Endothelial cell of umbilical vein (primary cell): ENCODE data around the gene LBR. TPM values are rescaled to one million over a fixed set of nuclear protein-coding genes. Genes with fewer than 3 reads are reported as not detected.
A peak's percentile ranks its signal among the peaks of the same experiment; 100 is the strongest.

Experiments
- BruUV-seq: library from RNA; stranded (reverse); fragments of 400-500 nt; replicated peaks from 2 replicates; lab custom pipeline; 2021; lab: Mats Ljungman, UMichigan
- CTCF ChIA-PET: fragments of 300-600, 350-600 bp; sonication (Branson Sonifier 250); formaldehyde crosslinking; loops from one replicate; lab custom pipeline; 2021; ENCODE audit warnings: antibody characterized with exemption, inconsistent platforms; lab: Charles Lee
- POLR2A ChIA-PET: fragments of 300-600, 350-600 bp; sonication (Branson Sonifier 250); formaldehyde crosslinking; loops from one replicate; lab custom pipeline; 2021; ENCODE audit warnings: antibody characterized with exemption, inconsistent platforms; lab: Charles Lee
- DNase-seq: peaks from one replicate; pipeline ENCODE4 v3.0.0-alpha.2; 2011; ENCODE audit warnings: low read depth, low spot score
- FAIRE-seq: peaks from 2 replicates; lab custom pipeline; 2011; peaks lifted over from hg19 to GRCh38; lab: Jason Lieb, UNC
- H2AFZ ChIP-seq: 2 replicates; pipeline ENCODE4 v1.6.0; 2012; ENCODE audit warnings: low read depth, low read length, control low read depth, inconsistent platforms
- H3K27ac ChIP-seq: 2 replicates; pipeline ENCODE4 v1.5.1; 2011; ENCODE audit warnings: low read depth, mild to moderate bottlenecking, control low read depth, low read length, moderate library complexity; ENCODE audit not compliant: insufficient read depth
- H3K27me3 ChIP-seq, 2 experiments: 2 replicates each; pipeline versions ENCODE4 v1.6.0 to v1.6.1; 2011; ENCODE audit warnings: low read length in 2 of 2, mixed read lengths in 1 of 2; ENCODE audit not compliant: control insufficient read depth in 2 of 2, insufficient read depth in 2 of 2
- H3K36me3 ChIP-seq, 2 experiments: 2 replicates in 1 of 2; 3 replicates in 1 of 2; pipeline ENCODE4 v1.5.1; 2011; ENCODE audit warnings: low read length in 2 of 2, mild to moderate bottlenecking in 1 of 2, moderate library complexity in 1 of 2; ENCODE audit not compliant: control insufficient read depth in 2 of 2, insufficient read depth in 2 of 2; ENCODE audit errors: extremely low read depth in 1 of 2
- H3K4me1 ChIP-seq: 3 replicates; pipeline ENCODE4 v1.5.1; 2011; ENCODE audit warnings: mild to moderate bottlenecking, low read length; ENCODE audit not compliant: control insufficient read depth, insufficient read depth; ENCODE audit errors: extremely low read depth
- H3K4me2 ChIP-seq: 2 replicates; pipeline ENCODE4 v1.6.1; 2011; ENCODE audit warnings: low read length, control low read depth, mixed read lengths; ENCODE audit not compliant: insufficient read depth
- H3K4me3 ChIP-seq, 3 experiments: fragments of 200-600 bp in 1 of 3; sonication (generic), shearing (Covaris generic) in 1 of 3; replicated peaks in 1 of 3; 2 replicates each; pipeline ENCODE4 v1.5.1; 2011 to 2016; ENCODE audit warnings: control low read depth in 3 of 3, low read length in 3 of 3, mild to moderate bottlenecking in 2 of 3, inconsistent platforms in 1 of 3, low read depth in 1 of 3, moderate library complexity in 1 of 3; ENCODE audit not compliant: insufficient read depth in 1 of 3
- H3K79me2 ChIP-seq: 2 replicates; pipeline ENCODE4 v1.6.0; 2012; ENCODE audit warnings: low read length, inconsistent platforms; ENCODE audit not compliant: control insufficient read depth, insufficient read depth
- H3K9ac ChIP-seq: replicated peaks from 2 replicates; pipeline ENCODE3; 2011; ENCODE audit warnings: low read length, control low read depth; ENCODE audit not compliant: insufficient read depth; ENCODE audit errors: extremely low read depth
- H3K9me1 ChIP-seq: replicated peaks from 3 replicates; pipeline ENCODE4 v1.6.0; 2011; ENCODE audit warnings: mild to moderate bottlenecking, low read length; ENCODE audit not compliant: control insufficient read depth, insufficient read depth; ENCODE audit errors: extremely low read depth
- H3K9me3 ChIP-seq: replicated peaks from 2 replicates; pipeline ENCODE4 v1.5.1; 2012; ENCODE audit warnings: low read length, inconsistent platforms; ENCODE audit not compliant: control insufficient read depth, insufficient read depth
- H4K20me1 ChIP-seq: replicated peaks from 2 replicates; pipeline ENCODE3; 2011; ENCODE audit warnings: mild to moderate bottlenecking, low read length; ENCODE audit not compliant: control insufficient read depth, insufficient read depth; ENCODE audit errors: extremely low read depth
- EZH2 ChIP-seq: IDR thresholded peaks from 2 replicates; pipeline ENCODE4 v1.6.1; 2012; ENCODE audit warnings: borderline replicate concordance, low read depth, mild to moderate bottlenecking, moderate library complexity, low read length, inconsistent platforms; ENCODE audit not compliant: severe bottlenecking
- FOS ChIP-seq: IDR thresholded peaks from 2 replicates; pipeline ENCODE4 v1.6.1; 2011; ENCODE audit warnings: mild to moderate bottlenecking, low read length, moderate library complexity, borderline replicate concordance; ENCODE audit not compliant: insufficient read depth
- GATA2 ChIP-seq: IDR thresholded peaks from 2 replicates; pipeline ENCODE4 v1.7.0; 2011; ENCODE audit warnings: low read depth, mild to moderate bottlenecking, moderate library complexity, mixed read lengths, low read length; ENCODE audit not compliant: insufficient read length, insufficient read depth
- MYC ChIP-seq: IDR thresholded peaks from one replicate; pipeline ENCODE4 v1.6.1; 2011; ENCODE audit warnings: mild to moderate bottlenecking, low read depth, low read length
- POLR2AphosphoS5 ChIP-seq: IDR thresholded peaks from 2 replicates; pipeline ENCODE4 v1.6.1; 2012; ENCODE audit warnings: low read depth, mild to moderate bottlenecking, control low read depth, low read length, moderate library complexity; ENCODE audit not compliant: insufficient read depth
- dilution Hi-C: fragments of 300-500 bp; cut with MboI; formaldehyde crosslinking; loops from one replicate; pipeline ENCODE4 v1.15.0; 2019; ENCODE audit warnings: low sequenced_read_pairs; ENCODE audit not compliant: extremely low pct_ligation_motif_present
- intact Hi-C: fragments of 100-400 bp; cut with micrococcal nuclease; formaldehyde crosslinking; loops from one replicate; pipeline ENCODE4 v1.10.0; 2022
- polyA plus RNA-seq, 4 experiments: library from polyadenylated mRNA; depleted of rRNA in 3 of 4; stranded (reverse) in 3 of 4; unstranded in 1 of 4; fragments of >200 nt; gene quantifications; 2 replicates each; pipeline versions ENCODE4 v1.2.1 to v1.2.3, GENCODE V29; 2011 to 2012; ENCODE audit warnings: missing spikeins in 1 of 4
- total RNA-seq: library from RNA; stranded (reverse); gene quantifications from 2 replicates; pipeline ENCODE4 v1.2.3, GENCODE V29; 2021
- TF ChIP-seq, protein P1 (sequence below): IDR thresholded peaks from 2 replicates; pipeline ENCODE4 v1.6.1; 2011; ENCODE audit not compliant: insufficient read depth, insufficient read length
- TF ChIP-seq, protein P2 (sequence below), 2 donors: IDR thresholded peaks; 1 replicate in 1 of 2; 2 replicates in 1 of 2; pipeline ENCODE4 v1.5.1; 2011; ENCODE audit warnings: low read length in 2 of 2, mild to moderate bottlenecking in 2 of 2, moderate library complexity in 2 of 2, control low read depth in 1 of 2, inconsistent platforms in 1 of 2, low read depth in 1 of 2; ENCODE audit not compliant: insufficient read depth in 1 of 2; ENCODE audit errors: extremely low read depth in 1 of 2

The LBR gene
- total and polyA plus RNA-seq, 2 donors (not counting 3 experiments of a cell fraction or from before 2014, with no cell fraction given): 53.9 to 119 TPM

DNA sequence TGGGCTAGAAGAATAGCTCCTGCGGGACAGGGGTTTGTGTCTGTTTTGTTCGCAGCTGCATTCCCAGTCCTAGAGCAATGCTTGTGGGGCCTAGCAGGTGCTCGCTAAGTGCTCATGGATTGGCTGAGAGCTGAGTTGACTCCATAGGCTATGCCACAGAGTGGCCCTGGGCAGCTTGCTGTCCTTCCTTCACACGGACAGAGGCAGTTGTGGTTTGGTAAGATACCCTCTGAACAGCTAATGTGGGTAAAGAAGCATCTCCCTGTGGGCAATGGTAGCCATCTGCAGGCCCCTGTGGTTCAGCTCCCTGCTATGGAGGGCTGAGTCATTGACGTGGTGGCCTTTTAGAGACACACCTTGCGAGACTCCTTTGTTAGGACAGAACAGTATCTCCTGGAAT, 23.5 kb upstream of the LBR start:
- POLR2A ChIA-PET: no interaction called here
- Histone ChIP-seq H3K4me2 (no peak overlapping the region), H3K36me3 (no peaks in the 10 kb centered on the region), H3K9ac (no peak overlapping the region), H2AFZ (no peak overlapping the region), H3K9me3 (no peaks in the 10 kb centered on the region), H3K27ac (no peak overlapping the region), H3K9me1 (no peaks in the 10 kb centered on the region), H3K27me3 (peaks cover 2% of the 10 kb centered on the region in 2 experiments), H3K4me1 (peaks cover 12% of the 10 kb centered on the region), H3K79me2 (no peaks in the 10 kb centered on the region), H4K20me1 (no peaks in the 10 kb centered on the region), H3K4me3 (no peak overlapping the region)
- DNase-seq: no peak
- no TSS peak for BruUV-seq
- CTCF ChIA-PET: interaction anchor here (0.5 to 3.0 kb wide), 2 partner anchors 11 to 952 kb away, joined by 3 to 12 read pairs; no protein-coding TSS in a partner anchor
- intact Hi-C loops: no loop called here
- TF ChIP-seq, protein P1, sequence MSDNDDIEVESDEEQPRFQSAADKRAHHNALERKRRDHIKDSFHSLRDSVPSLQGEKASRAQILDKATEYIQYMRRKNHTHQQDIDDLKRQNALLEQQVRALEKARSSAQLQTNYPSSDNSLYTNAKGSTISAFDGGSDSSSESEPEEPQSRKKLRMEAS: no peak
- TF ChIP-seq MYC (no peak), GATA2 (no peak)
- FAIRE-seq: no peak
- dilution Hi-C loops: no loop called here

DNA sequence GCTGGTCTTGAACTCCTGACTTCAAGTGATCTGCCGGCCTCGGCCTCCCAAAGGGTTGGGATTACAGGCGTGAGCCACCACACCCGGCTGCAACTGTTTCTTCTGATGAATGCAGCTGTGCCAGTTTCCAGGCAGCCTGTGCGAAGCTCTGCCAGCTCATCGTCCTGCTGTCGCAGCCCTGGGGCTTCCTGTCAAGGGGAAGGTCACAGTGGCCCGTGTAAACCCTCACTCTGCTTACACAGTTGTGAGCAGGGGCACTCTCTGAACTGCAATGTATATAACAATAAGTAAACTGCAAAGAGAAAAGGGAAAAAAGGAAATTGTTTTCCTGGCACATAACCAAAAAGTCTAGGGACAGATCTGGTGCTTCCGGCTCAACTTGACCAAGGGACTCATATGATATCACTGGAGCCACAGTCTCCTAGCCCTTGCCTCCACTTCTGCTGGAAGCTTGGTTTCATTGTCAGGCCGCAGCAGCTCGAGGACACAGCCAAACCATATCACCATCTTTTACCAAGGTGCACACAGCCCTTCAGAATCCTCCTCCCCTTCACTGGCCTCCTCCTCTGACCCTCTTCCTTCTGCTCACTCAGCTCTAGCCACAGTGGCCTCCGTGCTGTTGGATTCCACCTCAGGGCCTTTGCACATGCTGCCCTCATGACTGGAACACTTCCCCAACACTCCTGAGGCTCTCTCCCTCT, 22.8 kb upstream of the LBR start:
- Histone ChIP-seq H3K4me1 (peaks cover 19% of the 10 kb centered on the region), H2AFZ (no peak overlapping the region), H3K36me3 (no peaks in the 10 kb centered on the region), H3K27ac (no peak overlapping the region), H3K27me3 (peaks cover 2% of the 10 kb centered on the region in 2 experiments), H3K4me3 (no peak overlapping the region), H4K20me1 (no peaks in the 10 kb centered on the region), H3K9me3 (no peaks in the 10 kb centered on the region), H3K4me2 (no peak overlapping the region), H3K9ac (no peak overlapping the region), H3K9me1 (no peaks in the 10 kb centered on the region), H3K79me2 (no peaks in the 10 kb centered on the region)
- ChIA-PET POLR2A (no interaction called here), CTCF (interaction anchor here (0.5 to 3.0 kb wide), 2 partner anchors 10 to 951 kb away, joined by 3 to 12 read pairs; no protein-coding TSS in a partner anchor)
- intact Hi-C loops: no loop called here
- no peak for DNase-seq
- no TSS peak for BruUV-seq
- TF ChIP-seq POLR2AphosphoS5 (no peak), EZH2 (no peak), GATA2 (no peak), FOS (no peak), MYC (no peak)
- TF ChIP-seq, protein P2, sequence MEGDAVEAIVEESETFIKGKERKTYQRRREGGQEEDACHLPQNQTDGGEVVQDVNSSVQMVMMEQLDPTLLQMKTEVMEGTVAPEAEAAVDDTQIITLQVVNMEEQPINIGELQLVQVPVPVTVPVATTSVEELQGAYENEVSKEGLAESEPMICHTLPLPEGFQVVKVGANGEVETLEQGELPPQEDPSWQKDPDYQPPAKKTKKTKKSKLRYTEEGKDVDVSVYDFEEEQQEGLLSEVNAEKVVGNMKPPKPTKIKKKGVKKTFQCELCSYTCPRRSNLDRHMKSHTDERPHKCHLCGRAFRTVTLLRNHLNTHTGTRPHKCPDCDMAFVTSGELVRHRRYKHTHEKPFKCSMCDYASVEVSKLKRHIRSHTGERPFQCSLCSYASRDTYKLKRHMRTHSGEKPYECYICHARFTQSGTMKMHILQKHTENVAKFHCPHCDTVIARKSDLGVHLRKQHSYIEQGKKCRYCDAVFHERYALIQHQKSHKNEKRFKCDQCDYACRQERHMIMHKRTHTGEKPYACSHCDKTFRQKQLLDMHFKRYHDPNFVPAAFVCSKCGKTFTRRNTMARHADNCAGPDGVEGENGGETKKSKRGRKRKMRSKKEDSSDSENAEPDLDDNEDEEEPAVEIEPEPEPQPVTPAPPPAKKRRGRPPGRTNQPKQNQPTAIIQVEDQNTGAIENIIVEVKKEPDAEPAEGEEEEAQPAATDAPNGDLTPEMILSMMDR (IDR thresholded peaks at IDR 0.05; ENCODE audit: extremely low read depth in 1 of 2, insufficient read depth in 1 of 2, low read depth in 1 of 2, low read length in 2 of 2): no peak
- FAIRE-seq: peak; percentile 73
- dilution Hi-C loops: no loop called here
